ENCODE data around the gene OTOF. TPM values are rescaled to one million over a fixed set of nuclear protein-coding genes. Genes with fewer than 3 reads are reported as not detected.

Gene OTOF
- total and polyA plus RNA-seq, 4 donors, result 0.03 to 0.09 (median 0.08) TPM; not detected in 1

DNA sequence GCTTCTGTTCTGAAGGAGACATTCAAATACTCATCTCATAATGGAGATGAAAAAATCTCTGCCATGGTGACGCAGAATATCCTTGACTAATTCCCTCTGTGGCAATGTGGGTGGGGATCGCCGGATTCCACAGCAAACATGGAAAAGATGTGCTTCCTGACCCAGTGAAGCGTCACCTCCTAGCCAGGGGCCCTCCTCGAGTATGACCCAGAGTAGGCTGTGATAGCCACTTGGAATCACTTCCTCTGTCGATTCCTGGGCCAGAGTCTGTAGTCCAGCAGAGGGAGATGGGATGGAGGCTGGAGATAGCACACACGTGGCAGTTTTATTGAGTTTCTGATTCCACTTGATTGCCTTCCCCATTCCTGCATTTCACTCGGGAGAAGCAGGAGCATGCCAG, 39.4 kb downstream of the OTOF start:
- TF ChIP-seq, protein P1, sequence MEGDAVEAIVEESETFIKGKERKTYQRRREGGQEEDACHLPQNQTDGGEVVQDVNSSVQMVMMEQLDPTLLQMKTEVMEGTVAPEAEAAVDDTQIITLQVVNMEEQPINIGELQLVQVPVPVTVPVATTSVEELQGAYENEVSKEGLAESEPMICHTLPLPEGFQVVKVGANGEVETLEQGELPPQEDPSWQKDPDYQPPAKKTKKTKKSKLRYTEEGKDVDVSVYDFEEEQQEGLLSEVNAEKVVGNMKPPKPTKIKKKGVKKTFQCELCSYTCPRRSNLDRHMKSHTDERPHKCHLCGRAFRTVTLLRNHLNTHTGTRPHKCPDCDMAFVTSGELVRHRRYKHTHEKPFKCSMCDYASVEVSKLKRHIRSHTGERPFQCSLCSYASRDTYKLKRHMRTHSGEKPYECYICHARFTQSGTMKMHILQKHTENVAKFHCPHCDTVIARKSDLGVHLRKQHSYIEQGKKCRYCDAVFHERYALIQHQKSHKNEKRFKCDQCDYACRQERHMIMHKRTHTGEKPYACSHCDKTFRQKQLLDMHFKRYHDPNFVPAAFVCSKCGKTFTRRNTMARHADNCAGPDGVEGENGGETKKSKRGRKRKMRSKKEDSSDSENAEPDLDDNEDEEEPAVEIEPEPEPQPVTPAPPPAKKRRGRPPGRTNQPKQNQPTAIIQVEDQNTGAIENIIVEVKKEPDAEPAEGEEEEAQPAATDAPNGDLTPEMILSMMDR (IDR thresholded peaks at IDR 0.05; ENCODE audit: control extremely low read depth, extremely low read depth), result no peak
- Histone ChIP-seq H3K9me3 (ENCODE audit: control insufficient read depth in 4 of 4, insufficient read depth in 3 of 4, low read length in 3 of 4) (no peaks in the 10 kb centered on the region), H3K9ac (ENCODE audit: insufficient read depth in 1 of 2, low read length in 2 of 2) (no peak overlapping the region), H3K4me1 (ENCODE audit: control insufficient read depth in 5 of 5, insufficient read depth in 5 of 5, low read length in 5 of 5) (no peaks in the 10 kb centered on the region), H3K36me3 (ENCODE audit: control insufficient read depth in 4 of 4, insufficient read depth in 4 of 4, low read length in 4 of 4) (no peaks in the 10 kb centered on the region), H3K27ac (ENCODE audit: low read depth in 1 of 2, low read length in 1 of 2) (no peak overlapping the region), H3K4me3 (no peak overlapping the region), H3K27me3 (ENCODE audit: control insufficient read depth in 3 of 3, insufficient read depth in 3 of 3, low read length in 2 of 3) (no peaks in the 10 kb centered on the region)
- 51 to 75% methylated on average over 8 of the region's 8 CpGs for WGBS, 2 donors
- ATAC-seq (ENCODE audit: insufficient read depth, low FRiP score) (no peak), DNase-seq (no peak)

DNA sequence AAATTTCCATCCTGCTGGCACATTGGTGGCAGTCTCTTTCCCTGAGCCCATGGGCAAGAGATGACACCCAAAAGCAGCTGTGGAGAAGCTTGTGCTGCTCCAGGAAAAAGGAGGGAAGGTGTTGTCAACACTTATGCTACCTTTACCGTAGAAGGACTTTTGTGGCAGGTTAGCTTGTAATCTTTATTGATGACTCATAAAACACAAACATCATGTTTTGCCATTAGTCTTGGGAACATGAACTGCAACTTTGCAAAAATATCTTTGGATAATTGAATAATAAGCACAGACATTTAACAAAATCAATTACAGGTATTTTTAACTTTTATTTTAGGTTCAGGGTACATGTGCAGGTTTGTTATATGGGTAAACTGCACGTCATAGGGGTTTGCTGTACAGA, 42.8 kb downstream of the OTOF start:
- H3K27ac ChIP-seq (ENCODE audit: low read depth in 1 of 2, low read length in 1 of 2), result no peak overlapping the region
- H3K27me3 ChIP-seq (ENCODE audit: control insufficient read depth in 3 of 3, insufficient read depth in 3 of 3, low read length in 2 of 3), result no peaks in the 10 kb centered on the region
- no peak overlapping the region for H3K9ac ChIP-seq (ENCODE audit: insufficient read depth in 1 of 2, low read length in 2 of 2)
- H3K9me3 ChIP-seq (ENCODE audit: control insufficient read depth in 4 of 4, insufficient read depth in 3 of 4, low read length in 3 of 4), result no peaks in the 10 kb centered on the region
- H3K36me3 ChIP-seq (ENCODE audit: control insufficient read depth in 4 of 4, insufficient read depth in 4 of 4, low read length in 4 of 4), result no peaks in the 10 kb centered on the region
- ATAC-seq (ENCODE audit: insufficient read depth, low FRiP score), result no peak
- 87 to 100% methylated on average over 2 of the region's 2 CpGs for WGBS, 2 donors
- no peak for DNase-seq
- TF ChIP-seq, protein P1 (IDR thresholded peaks at IDR 0.05; ENCODE audit: control extremely low read depth, extremely low read depth), result no peak
- H3K4me1 ChIP-seq (ENCODE audit: control insufficient read depth in 5 of 5, insufficient read depth in 5 of 5, low read length in 5 of 5), result no peaks in the 10 kb centered on the region
- H3K4me3 ChIP-seq, result no peak overlapping the region

- Histone ChIP-seq H3K36me3 (ENCODE audit: control insufficient read depth in 4 of 4, insufficient read depth in 4 of 4, low read length in 4 of 4) (no peaks in the 10 kb centered on the region), H3K27ac (ENCODE audit: low read depth in 1 of 2, low read length in 1 of 2) (no peak overlapping the region), H3K4me3 (no peak overlapping the region), H3K4me1 (ENCODE audit: control insufficient read depth in 5 of 5, insufficient read depth in 5 of 5, low read length in 5 of 5) (peaks cover 0 to 2% (median 0%) of the 10 kb centered on the region in 5 donors), H3K9ac (ENCODE audit: insufficient read depth in 1 of 2, low read length in 2 of 2) (no peak overlapping the region), H3K27me3 (ENCODE audit: control insufficient read depth in 3 of 3, insufficient read depth in 3 of 3, low read length in 2 of 3) (no peaks in the 10 kb centered on the region), H3K9me3 (ENCODE audit: control insufficient read depth in 4 of 4, insufficient read depth in 3 of 4, low read length in 3 of 4) (no peaks in the 10 kb centered on the region)
- ATAC-seq (ENCODE audit: insufficient read depth, low FRiP score), result no peak
- TF ChIP-seq, protein P1 (IDR thresholded peaks at IDR 0.05; ENCODE audit: control extremely low read depth, extremely low read depth), result no peak
- DNase-seq, result no peak
- WGBS, 2 donors, result 45 to 47% methylated on average over 2 of the region's 2 CpGs
Measured at GRCh38 chr2:26432859-26433258, 45.1 kb downstream of the OTOF start.

- Histone ChIP-seq H3K4me3 (no peak overlapping the region), H3K27me3 (ENCODE audit: control insufficient read depth in 3 of 3, insufficient read depth in 3 of 3, low read length in 2 of 3) (no peaks in the 10 kb centered on the region), H3K27ac (ENCODE audit: low read depth in 1 of 2, low read length in 1 of 2) (no peak overlapping the region), H3K9ac (ENCODE audit: insufficient read depth in 1 of 2, low read length in 2 of 2) (no peak overlapping the region), H3K36me3 (ENCODE audit: control insufficient read depth in 4 of 4, insufficient read depth in 4 of 4, low read length in 4 of 4) (no peaks in the 10 kb centered on the region), H3K9me3 (ENCODE audit: control insufficient read depth in 4 of 4, insufficient read depth in 3 of 4, low read length in 3 of 4) (no peaks in the 10 kb centered on the region), H3K4me1 (ENCODE audit: control insufficient read depth in 5 of 5, insufficient read depth in 5 of 5, low read length in 5 of 5) (peaks cover 0 to 2% (median 0%) of the 10 kb centered on the region in 5 donors)
- DNase-seq, result no peak
- TF ChIP-seq, protein P1 (IDR thresholded peaks at IDR 0.05; ENCODE audit: control extremely low read depth, extremely low read depth), result no peak
- ATAC-seq (ENCODE audit: insufficient read depth, low FRiP score), result no peak
Measured at GRCh38 chr2:26432363-26432762, 45.6 kb downstream of the OTOF start.
